PFSK-1 (cell line): Measurements from ENCODE around the gene CADM4.

Source experiments
- FOXP2 ChIP-seq: optimal IDR thresholded peaks from 2 replicates; pipeline ENCODE3; 2011; ENCODE audit warnings: borderline replicate concordance, control low read depth, inconsistent platforms; ENCODE audit not compliant: insufficient read depth; ENCODE audit errors: extremely low read length, extremely low read depth
- POLR2AphosphoS5 ChIP-seq: IDR thresholded peaks from 2 replicates; pipeline ENCODE4 v1.6.1; 2012; ENCODE audit warnings: low read depth, mild to moderate bottlenecking, control low read depth, low read length, moderate library complexity
- SIN3A ChIP-seq: IDR thresholded peaks from 2 replicates; pipeline ENCODE4 v1.6.1; 2012; ENCODE audit warnings: mild to moderate bottlenecking, low read length, moderate library complexity, borderline replicate concordance; ENCODE audit not compliant: insufficient read depth
- TAF1 ChIP-seq: IDR thresholded peaks from 2 replicates; pipeline ENCODE4 v1.6.1; 2012; ENCODE audit warnings: low read length, control low read depth, borderline replicate concordance; ENCODE audit not compliant: insufficient read depth
- TF ChIP-seq, protein P1 (sequence below), 2 experiments: IDR thresholded peaks; 2 replicates each; pipeline versions ENCODE4 v1.6.1 to v1.8.0; 2011 to 2012; ENCODE audit warnings: low read depth in 2 of 2, low read length in 2 of 2, control low read depth in 1 of 2, inconsistent platforms in 1 of 2, mild to moderate bottlenecking in 1 of 2, moderate library complexity in 1 of 2; ENCODE audit not compliant: insufficient read depth in 1 of 2

The CADM4 gene

DNA sequence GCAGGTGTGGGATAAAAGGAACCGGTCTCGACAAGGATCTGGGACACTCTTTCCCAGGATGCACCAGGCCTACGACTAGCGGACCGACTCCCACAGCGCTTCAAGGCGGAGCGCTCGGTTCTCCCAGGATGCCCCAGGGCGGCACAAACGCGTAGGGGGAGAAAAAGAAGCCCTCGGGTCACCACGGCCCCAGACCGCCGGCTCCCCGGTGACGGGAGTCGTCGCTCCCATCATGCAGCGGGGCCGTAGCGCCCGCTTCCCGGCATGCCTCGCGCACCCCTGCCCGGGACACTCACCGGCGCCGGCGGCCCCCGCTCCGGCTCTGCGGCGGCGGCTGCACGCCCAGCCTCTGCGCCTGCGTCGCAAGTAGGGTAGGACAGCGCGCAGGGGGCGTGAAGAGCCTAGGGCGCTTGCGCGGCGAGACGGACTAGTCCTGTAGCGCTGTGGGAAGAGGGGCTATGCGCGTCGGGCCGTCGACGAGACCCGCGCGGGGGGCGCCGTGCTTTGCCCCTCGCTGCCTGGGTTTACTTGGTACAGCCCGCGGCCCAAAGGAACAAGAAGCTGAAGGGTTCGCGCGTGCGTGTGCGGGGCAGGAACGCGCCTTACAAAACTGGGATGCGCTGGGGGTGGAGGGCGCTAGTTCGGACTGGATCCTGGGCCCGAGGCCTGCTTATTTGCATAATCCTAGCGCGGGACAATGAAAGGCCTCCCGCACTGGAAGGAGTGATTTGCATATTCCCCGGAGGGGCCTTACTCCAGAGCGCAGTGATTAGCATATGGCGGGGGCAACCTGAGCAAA is 20.2 kb downstream of the CADM4 start, which contains the start of gene ZNF428:
Gene ZNF428, minus strand, starts transcription at position 368 of the 799 bp plus-strand sequence. CDS start 5,325 bp downstream, outside the sequence.
- TF ChIP-seq, protein P1, sequence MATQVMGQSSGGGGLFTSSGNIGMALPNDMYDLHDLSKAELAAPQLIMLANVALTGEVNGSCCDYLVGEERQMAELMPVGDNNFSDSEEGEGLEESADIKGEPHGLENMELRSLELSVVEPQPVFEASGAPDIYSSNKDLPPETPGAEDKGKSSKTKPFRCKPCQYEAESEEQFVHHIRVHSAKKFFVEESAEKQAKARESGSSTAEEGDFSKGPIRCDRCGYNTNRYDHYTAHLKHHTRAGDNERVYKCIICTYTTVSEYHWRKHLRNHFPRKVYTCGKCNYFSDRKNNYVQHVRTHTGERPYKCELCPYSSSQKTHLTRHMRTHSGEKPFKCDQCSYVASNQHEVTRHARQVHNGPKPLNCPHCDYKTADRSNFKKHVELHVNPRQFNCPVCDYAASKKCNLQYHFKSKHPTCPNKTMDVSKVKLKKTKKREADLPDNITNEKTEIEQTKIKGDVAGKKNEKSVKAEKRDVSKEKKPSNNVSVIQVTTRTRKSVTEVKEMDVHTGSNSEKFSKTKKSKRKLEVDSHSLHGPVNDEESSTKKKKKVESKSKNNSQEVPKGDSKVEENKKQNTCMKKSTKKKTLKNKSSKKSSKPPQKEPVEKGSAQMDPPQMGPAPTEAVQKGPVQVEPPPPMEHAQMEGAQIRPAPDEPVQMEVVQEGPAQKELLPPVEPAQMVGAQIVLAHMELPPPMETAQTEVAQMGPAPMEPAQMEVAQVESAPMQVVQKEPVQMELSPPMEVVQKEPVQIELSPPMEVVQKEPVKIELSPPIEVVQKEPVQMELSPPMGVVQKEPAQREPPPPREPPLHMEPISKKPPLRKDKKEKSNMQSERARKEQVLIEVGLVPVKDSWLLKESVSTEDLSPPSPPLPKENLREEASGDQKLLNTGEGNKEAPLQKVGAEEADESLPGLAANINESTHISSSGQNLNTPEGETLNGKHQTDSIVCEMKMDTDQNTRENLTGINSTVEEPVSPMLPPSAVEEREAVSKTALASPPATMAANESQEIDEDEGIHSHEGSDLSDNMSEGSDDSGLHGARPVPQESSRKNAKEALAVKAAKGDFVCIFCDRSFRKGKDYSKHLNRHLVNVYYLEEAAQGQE (IDR thresholded peaks at IDR 0.05; ENCODE audit: insufficient read depth in 1 of 2, low read depth in 2 of 2, low read length in 2 of 2), result 0 out of 4 replicates have a peak, but pooled peaks of 1 of the 2 experiments have one; percentile 4
- no peak for TF ChIP-seq SIN3A
- TF ChIP-seq FOXP2, result peak; percentile 5
- TF ChIP-seq POLR2AphosphoS5, result peak; percentile 71; the same call in 1 of the 2 replicates
- no peak for TF ChIP-seq TAF1

DNA sequence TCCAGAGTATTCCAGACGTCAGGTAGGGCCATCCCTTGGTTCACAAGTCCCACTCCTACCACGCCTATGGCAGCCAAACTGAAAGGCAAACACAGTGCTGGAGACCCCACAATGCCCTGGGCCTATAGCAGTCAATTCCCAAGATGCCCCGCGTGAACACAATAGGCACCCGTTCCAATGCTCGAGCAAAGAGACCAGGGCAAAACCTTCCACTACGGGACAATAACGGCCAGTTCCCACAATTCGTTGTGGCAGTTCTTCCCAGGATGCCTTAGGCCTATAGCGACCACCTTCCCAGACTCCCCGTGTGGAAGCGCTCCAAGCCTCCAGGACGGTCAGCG is 20.8 kb downstream of the CADM4 start:
- TF ChIP-seq TAF1 (no peak), SIN3A (no peak)
- TF ChIP-seq, protein P1 (IDR thresholded peaks at IDR 0.05; ENCODE audit: insufficient read depth in 1 of 2, low read depth in 2 of 2, low read length in 2 of 2), result no peak

DNA sequence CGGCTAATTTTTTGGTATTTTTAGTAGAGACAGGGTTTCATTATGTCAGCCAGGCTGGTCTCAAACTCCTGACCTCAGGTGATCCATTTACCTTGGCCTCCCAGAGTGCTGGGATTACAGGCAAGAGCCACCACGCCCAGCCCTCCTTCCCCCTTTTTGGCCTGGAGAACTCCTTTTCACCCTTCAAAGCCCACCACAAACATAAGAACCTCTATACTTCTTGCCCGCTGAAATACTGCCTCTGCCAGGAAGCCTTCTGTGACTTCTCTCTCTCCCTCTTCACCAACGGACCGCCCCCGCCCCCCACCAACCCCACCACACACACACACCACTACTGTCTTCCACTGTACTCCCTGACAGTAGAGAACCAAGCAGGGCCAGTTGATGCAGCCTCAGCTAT is 22.7 kb downstream of the CADM4 start:
- TF ChIP-seq TAF1 (no peak), SIN3A (no peak), POLR2AphosphoS5 (no peak), FOXP2 (no peak)
- TF ChIP-seq, protein P1 (IDR thresholded peaks at IDR 0.05; ENCODE audit: insufficient read depth in 1 of 2, low read depth in 2 of 2, low read length in 2 of 2), result no peak

DNA sequence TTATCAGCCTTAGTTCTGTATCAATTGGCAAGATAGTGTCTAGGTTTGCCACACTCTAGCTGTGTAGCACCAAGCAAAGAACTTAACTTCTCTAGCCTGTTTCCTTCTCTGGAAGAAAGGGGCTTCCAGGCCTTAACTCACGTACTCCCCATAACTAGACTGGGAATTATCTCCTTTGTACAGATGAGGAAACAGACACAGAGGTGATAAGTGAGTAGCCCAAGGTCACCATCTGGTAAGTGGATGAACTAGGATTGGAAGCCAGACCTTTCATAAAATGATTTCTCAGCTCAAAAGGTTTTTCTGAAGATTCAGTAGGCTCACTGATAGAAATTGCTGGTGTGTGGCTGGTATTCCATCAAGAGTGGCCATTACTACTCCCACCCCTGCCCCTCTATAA is 23.3 kb downstream of the CADM4 start:
- TF ChIP-seq FOXP2 (no peak), TAF1 (no peak), SIN3A (no peak), POLR2AphosphoS5 (no peak)
- TF ChIP-seq, protein P1 (IDR thresholded peaks at IDR 0.05; ENCODE audit: insufficient read depth in 1 of 2, low read depth in 2 of 2, low read length in 2 of 2), result no peak
